HG02623 (cell line): Measurements from ENCODE around the gene ZNF549.
A peak's percentile ranks its signal among the peaks of the same experiment; 100 is the strongest.
"Not testable (repeated sequence)": the region's sequence is repeated elsewhere in the genome, so short reads cannot be mapped to it uniquely, and the experiment has no call there.

Experiments
- ATAC-seq: cut with Tn5 transposase; IDR thresholded peaks from one replicate; pipeline ENCODE4 v1.9.1; 2021; ENCODE audit warnings: moderate library complexity; ENCODE audit not compliant: unreplicated experiment

Gene ZNF549

DNA sequence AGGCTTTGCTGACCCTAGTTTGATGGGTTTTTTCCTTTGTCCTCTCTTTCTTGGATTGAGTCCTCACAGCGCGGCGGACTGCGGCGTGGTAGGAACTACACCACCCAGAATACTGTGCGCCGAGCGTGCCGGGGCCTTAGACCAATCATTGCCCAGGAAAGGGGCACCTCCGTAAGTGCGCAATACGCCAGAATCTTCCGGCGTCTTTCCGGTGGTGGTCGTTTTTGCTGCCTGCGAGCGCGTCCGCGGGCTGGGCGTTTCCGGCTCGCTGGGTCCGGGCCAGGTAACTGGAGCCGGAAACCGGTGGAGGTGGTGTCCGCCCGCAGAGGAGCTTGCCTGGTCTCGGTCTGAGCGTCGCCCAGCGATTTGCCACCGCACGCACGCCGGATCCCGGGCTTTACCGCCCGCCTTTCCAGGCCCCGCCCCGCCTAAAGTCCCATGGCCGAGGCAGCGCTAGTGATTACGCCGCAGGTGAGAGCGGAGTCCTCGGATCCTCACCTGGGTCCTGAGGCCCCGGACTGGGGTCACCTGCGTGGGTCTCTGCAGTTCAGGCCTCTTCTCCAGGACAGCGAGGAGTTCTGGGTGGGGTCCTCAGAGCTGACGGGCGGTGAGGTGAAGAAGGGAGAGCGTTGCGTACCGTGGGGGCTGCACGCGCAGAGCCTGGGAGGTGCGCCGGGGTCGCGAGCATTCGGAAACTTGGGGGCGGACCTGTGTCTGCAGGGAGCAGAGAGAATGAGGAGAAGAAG, at the start of gene ZNF549:
ZNF549 (plus strand) TSS at position 221 of the 746 bp plus-strand sequence; CDS start at position 439, 218 bp downstream.
- ATAC-seq: peak; percentile 98

DNA sequence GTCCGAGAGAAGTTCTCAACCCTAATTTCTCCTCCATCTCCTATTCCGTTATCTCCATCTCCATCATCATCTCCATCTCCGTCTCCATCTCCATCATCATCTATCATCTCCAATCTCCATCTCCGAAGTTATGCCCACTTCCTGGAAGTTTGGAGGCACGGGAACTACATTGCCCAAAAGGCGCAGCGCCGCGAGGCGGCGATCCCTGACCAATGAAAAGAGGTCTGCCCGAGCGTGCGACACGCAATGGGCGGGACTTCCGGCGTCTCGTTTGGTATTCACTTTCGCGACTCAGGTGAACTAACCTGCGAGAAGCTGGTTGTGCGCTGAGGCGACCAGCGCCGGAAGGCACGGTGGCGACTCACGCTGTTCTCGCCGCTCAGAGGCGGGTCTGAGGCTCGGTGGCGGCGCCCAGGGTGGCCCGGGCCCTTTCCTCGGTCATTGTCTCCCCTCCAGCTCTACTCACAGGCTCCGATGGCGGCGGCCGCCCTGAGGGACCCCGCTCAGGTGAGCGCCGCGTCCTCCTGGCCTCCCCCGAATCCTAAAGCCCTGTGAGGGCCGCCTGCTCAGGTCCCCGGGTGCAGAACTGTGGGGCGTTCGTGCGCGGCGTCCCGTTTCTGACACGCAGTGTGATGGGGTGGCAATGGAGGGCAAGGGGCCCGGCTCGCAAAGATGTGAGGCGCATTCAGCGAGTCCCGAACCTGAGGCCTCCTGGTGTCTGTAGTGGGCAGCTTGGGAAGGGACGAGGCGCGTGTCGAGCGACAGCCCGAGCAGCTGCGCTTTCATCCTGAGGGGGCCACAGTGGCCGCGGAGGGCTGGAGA, 39.5 kb upstream of the ZNF549 start, which contains the start of gene ZNF419:
ZNF419 (plus strand) TSS at position 274 of the 822 bp plus-strand sequence; CDS start at position 475, 201 bp downstream.
- ATAC-seq: peak; percentile 94

- not testable (repeated sequence) for ATAC-seq
These were observed 38.9 kb upstream of the ZNF549 start for GRCh38 chr19:57488299-57488644.

- not testable (repeated sequence) for ATAC-seq
These were observed 27.9 kb upstream of the ZNF549 start for GRCh38 chr19:57499332-57499679.

- peak; percentile 92 for ATAC-seq
These were observed 27.3 kb upstream of the ZNF549 start, which contains the start of gene ZNF773 for GRCh38 chr19:57499680-57500395. ZNF773 (plus strand) TSS chr19:57499938; CDS start chr19:57500081, 143 bp downstream.

GRCh38 chr19:57500400-57500799, 26.8 kb upstream of the ZNF549 start:
- not testable (repeated sequence) for ATAC-seq

DNA sequence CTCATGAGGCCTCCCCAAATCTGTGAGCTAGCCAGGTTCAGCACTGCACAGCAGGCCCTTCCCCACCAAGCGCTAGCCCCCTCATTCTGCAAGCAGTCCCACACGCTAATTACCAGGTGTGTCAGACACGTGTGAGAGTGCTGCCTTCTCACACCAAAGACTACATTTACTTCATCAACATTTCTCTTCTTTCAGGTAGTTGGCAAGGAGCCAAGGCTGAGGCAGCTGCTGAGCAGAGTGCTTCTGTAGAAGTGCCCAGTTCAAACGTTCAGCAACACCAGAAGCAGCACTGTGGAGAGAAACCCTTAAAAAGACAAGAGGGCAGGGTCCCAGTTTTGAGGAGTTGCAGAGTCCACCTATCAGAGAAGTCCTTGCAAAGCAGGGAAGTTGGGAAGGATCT, 21.0 kb upstream of the ZNF549 start:
- no peak for ATAC-seq

- ATAC-seq: no peak
These were observed 15.7 kb upstream of the ZNF549 start for GRCh38 chr19:57511484-57511883.

DNA sequence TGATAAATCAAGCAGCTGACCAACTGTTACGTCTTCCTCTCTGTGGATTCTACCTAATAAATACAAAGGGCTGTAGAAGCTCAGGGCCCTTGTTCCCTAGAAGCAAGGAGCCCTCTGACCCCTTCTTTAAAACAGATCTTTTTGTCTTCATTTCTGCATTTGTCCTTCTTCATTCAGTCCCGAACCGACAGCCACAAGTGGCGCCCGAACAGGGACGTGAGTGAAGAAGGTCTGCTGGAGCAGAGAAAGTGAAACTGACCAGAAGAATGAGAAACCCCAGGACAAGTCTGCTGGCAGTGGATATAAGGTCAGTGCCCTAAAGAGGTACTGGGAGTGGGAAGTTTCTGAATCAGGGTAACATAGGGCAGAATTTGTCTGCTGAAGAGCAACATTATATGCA, 14.3 kb upstream of the ZNF549 start:
- ATAC-seq: no peak

DNA sequence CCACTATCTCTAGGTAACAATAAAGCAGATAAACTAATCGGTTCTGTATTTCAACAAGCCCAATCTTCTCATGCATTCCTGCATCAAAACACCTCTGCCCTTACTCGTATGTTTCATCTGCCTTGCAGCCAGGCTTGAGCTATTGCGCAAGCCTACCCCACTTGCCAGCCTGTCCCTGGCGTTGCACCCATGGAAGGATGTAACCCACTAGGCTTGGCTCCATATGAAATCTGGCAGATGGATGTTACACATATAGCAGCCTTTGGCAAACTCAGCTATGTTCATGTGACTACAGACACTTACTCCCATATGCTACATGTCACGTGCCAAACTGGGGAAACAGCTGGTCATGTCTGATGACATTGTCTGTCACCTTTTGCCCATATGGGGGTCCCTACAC, 11.9 kb upstream of the ZNF549 start:
- ATAC-seq: no peak

- not testable (repeated sequence) for ATAC-seq
These were observed 9.1 kb upstream of the ZNF549 start for GRCh38 chr19:57518021-57518420.

DNA sequence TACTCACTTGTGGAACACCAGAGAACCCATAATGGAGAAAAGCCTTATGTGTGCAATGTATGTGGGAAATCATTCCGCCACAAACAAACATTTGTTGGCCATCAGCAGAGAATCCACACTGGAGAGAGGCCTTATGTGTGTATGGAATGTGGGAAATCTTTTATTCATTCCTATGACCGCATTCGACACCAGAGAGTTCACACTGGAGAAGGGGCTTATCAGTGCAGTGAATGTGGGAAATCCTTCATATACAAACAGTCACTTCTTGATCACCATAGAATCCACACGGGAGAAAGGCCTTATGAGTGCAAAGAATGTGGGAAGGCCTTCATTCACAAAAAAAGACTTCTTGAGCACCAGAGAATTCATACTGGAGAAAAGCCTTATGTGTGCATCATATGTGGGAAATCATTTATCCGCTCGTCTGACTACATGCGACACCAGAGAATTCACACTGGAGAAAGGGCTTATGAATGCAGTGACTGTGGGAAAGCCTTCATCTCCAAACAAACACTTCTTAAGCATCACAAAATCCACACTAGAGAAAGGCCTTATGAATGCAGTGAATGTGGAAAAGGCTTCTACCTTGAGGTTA, 10.9 kb downstream of the ZNF549 start:
- ATAC-seq: no peak

- no peak for ATAC-seq
These were observed 19.4 kb downstream of the ZNF549 start for GRCh38 chr19:57546513-57546912.

DNA sequence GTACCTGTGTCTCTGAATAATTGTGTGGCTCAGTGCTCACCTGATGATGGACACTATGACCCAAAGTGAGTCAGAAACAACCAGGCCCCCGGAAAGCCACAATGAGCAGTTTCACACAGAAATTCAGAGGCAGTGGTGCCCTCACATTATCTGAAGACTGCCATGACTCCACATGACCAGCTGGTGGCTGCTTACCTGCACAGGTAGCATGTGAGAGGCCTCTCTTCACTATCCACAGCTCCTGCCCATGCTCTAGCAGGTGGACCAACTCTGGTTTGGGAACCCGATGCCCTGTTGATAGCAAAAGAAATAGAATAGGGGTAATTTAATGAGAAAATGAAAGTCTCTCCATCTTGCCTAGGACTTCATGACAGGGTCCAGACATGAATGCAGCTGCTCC, 25.3 kb downstream of the ZNF549 start:
- ATAC-seq: no peak

DNA sequence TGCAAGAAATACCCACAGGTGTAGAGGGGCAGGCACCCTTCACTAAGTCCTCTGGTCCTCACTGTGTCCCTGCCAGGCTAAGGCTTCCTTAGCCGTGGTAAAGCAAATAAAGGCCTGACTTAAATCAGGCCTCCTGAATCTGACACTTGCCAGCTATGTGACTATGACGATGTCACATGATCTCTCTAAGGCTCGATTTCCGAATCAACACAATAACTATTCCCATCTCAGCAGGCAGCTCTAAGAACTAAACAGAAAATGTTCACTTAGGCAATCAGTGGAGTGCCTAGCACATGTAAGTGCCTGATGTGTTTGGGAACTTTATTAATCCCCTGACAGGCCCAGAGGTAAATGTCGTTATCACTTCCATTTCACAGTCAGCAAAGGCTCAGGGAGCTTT, 30.5 kb downstream of the ZNF549 start:
- no peak for ATAC-seq

DNA sequence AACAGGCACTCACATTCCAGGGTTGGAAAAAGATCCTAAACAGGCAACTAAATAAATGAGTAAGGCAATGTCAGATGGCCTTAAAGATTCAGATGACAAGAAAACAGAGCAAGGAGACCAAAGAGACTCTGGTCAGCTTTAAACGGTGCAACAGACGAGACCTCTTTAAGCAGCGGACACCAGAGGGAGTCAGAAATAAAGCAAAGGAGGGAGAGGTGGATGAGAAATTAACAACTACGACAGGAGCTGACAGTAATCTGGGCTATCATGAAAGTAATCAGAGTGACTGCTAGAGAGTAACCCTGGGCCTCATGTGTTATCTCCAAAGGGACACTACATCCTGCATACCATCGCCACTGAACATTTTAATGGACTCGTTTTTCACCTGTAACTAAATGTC, 31.4 kb downstream of the ZNF549 start:
- ATAC-seq: no peak

GRCh38 chr19:57559008-57559403, 31.9 kb downstream of the ZNF549 start:
- ATAC-seq: peak; percentile 20

DNA sequence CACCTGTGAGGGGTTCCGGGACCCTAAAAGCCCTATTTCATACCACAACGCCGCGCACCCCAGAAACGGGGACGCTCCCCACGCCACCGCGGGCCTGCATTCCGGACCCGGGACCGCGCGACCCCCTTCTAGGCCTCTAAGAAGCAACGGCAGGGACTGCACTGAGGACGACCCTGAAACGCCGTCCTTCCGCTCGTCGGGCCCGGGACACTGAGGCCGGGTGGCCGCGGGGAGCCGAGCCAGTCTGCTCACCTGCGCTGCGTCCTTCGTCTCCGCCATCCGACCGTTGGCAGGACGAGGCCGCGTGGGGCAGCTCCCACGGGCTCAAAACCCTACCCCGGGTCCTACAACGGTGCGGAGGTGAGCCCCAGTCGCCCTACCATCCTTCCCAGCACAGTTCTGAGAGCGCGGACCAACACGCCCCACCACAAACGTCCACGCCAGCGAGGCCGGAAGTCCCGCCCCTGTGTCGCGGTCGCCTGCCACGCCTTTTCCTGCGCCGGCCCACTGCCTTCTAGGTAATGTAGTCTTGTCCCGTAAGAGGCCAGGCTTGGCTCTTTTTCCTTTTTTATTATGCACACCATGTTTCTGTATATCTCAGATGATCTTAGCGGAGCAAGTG, 32.4 kb downstream of the ZNF549 start, which contains the start of gene ZNF550:
ZNF550 (minus strand) TSS at position 460 of the 622 bp plus-strand sequence; CDS start at position 279, 181 bp downstream.
- peak; percentile 85 for ATAC-seq

GRCh38 chr19:57560049-57560491, 32.9 kb downstream of the ZNF549 start:
- no peak for ATAC-seq

- ATAC-seq: no peak
These were observed 36.4 kb downstream of the ZNF549 start for GRCh38 chr19:57563547-57563946.
